Stimulated activated memory B cell treated with anti-CD40 and anti-IgM and Interleukin-4, amounts not matched to agents 10 μg/mL and 1 μg/mL and 100 μg/mL, for 72 hours (primary cell): ENCODE results near the gene RPS6KA6.

Experiments used
- ATAC-seq: fragments of 150-1000 bp; cut with Tn5 transposase; 2 replicates; pipeline ENCODE4 v1.10.0; 2021
- H3K27ac Mint-ChIP-seq: one replicate; pipeline ENCODE4 v1.8.0; 2022; ENCODE audit warnings: mild to moderate bottlenecking, mixed read lengths
- H3K27me3 Mint-ChIP-seq: one replicate; pipeline ENCODE4 v1.8.0; 2022; ENCODE audit warnings: mixed read lengths
- H3K36me3 Mint-ChIP-seq: one replicate; pipeline ENCODE4 v1.8.0; 2022; ENCODE audit warnings: mixed read lengths
- H3K4me1 Mint-ChIP-seq: one replicate; pipeline ENCODE4 v1.8.0; 2022; ENCODE audit warnings: mixed read lengths
- H3K4me3 Mint-ChIP-seq: one replicate; pipeline ENCODE4 v1.8.0; 2022; ENCODE audit warnings: mild to moderate bottlenecking, moderate library complexity, mixed read lengths
- H3K9me3 Mint-ChIP-seq: one replicate; pipeline ENCODE4 v1.8.0; 2022; ENCODE audit warnings: mixed read lengths

Gene RPS6KA6

DNA sequence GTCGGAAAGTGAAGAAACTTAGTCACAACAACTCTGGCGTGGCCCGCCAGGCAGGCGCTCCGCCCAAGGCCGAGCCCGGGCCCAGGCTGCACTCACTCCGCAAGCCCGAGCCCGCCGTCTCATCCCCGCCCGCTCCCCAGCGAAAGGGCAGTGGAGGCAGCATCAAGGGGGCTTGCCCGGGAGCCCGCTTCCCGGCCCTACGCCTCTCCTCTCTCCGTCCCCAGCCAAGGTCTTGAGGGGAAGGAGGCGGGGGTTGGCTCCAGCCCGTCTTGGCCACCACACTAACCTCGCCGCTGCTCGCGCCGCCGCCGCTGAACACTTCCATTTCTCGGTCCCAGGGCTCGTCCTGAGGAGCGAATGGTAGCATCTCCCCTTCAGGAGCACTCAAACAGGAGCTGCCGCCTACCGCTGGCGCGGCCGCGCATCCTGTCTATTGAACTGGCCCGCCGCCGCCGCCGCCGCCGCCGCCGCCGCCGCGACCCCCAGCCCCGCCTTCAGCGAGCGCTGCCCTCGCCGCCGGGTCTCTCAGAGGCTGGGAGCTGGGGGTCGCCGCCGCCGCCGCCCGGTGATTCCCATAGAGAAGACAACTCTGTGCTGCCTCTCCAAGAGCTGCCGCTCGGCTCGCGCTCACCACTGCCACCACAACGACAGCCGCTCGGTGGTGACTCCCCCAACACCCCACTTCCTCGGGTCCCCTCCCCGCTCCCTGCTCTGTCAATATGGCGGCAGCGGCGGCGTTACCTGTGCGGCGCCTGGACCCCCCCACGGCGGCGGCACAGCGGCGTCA, at the start of gene RPS6KA6:
Gene RPS6KA6 (minus strand): TSS at position 667 of the 787 bp plus-strand sequence. CDS start 300 bp downstream, at position 367.
- peak; percentile 78 for ATAC-seq
- Mint-ChIP-seq H3K27me3 (no peaks in the 10 kb centered on the region), H3K27ac (peak within 1 kb of the TSS; percentile 77), H3K4me3 (peak within 1 kb of the TSS; percentile 83), H3K36me3 (no peaks in the 10 kb centered on the region), H3K9me3 (peaks cover 3% of the 10 kb centered on the region), H3K4me1 (peaks cover 4% of the 10 kb centered on the region)

DNA sequence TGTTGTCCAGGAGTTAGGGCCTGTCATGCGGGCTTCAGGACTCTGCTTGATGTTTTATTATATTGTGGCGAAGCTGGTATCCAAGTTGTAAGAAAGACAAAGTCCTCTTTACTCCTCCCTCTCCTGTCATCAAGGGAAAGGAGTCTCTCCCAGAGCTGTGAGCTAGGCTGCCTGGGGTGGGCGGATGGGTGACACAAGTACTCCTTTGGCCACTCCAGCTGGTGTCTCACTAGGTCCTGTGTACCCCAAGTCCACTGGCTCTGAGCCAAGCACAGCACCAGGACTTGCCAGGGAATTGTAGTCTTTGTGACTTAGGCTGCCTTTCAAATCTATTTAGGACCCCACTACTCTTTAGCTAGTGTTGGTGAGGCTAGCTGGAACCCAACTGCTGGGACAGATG, 36.7 kb upstream of the RPS6KA6 start:
- Mint-ChIP-seq H3K36me3 (no peaks in the 10 kb centered on the region), H3K4me3 (no peak overlapping the region), H3K27ac (no peak overlapping the region), H3K4me1 (no peaks in the 10 kb centered on the region), H3K27me3 (no peaks in the 10 kb centered on the region), H3K9me3 (no peaks in the 10 kb centered on the region)
- no peak for ATAC-seq

DNA sequence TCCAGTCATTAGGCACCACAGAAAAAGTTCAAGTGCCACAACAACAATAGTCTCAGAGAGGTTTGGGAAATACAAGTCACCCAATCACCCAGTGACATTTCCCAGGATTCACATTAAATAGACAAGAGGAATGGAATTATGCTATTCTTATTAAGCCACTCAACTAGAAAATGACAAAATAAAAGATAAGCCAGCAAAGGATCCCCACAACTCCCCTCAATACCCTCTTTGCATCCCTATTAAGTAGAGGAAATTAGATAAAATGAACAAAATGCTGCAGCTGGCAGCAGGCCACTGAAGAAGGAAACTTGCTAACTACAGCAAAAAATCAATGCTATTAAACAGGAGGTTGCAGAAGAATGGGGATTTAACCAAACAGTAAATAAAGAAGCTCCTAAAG, 35.3 kb upstream of the RPS6KA6 start:
- H3K4me1 Mint-ChIP-seq: no peaks in the 10 kb centered on the region
- ATAC-seq: no peak
- H3K36me3 Mint-ChIP-seq: no peaks in the 10 kb centered on the region
- H3K9me3 Mint-ChIP-seq: no peaks in the 10 kb centered on the region
- no peak overlapping the region for H3K27ac Mint-ChIP-seq
- no peak overlapping the region for H3K4me3 Mint-ChIP-seq
- H3K27me3 Mint-ChIP-seq: no peaks in the 10 kb centered on the region

DNA sequence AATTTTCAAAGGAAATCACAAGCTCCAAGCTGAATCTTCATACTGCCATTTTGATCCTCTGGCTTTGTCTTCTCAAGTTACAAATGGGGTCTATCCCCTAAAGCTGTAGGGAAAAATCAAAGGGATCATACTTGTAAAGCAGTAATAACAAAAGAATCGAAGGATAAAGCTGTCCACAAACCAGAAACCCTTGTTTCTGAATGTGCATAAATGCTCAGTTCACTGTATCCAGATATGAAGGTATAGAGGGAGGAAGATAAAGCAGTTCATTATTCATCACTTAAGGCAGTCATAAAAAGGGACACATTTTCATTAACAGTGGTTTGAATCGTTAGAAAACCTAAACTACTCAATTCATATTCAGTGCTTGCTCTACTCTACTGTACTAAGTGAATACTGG, 33.2 kb upstream of the RPS6KA6 start:
- H3K4me3 Mint-ChIP-seq: no peak overlapping the region
- no peak for ATAC-seq
- no peaks in the 10 kb centered on the region for H3K4me1 Mint-ChIP-seq
- no peak overlapping the region for H3K27ac Mint-ChIP-seq
- H3K9me3 Mint-ChIP-seq: no peaks in the 10 kb centered on the region
- no peaks in the 10 kb centered on the region for H3K36me3 Mint-ChIP-seq
- no peaks in the 10 kb centered on the region for H3K27me3 Mint-ChIP-seq

DNA sequence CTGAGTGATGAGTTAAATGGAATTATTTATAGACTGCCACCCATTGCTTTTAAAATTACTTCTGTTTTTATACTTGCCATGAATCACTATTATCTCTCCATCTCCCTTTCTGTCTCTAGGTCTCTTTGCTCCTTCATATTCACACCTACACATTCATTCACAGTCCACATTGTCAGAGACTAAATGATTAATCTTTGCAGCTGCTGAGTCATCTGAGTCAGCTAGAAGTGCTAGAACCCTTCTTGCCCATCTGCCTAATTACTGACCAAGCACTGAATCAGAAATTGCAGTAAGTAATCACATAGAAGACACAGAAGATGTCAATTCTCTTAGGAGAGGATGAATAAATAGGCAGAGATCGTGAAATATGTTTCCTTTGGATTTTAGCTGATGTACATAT, 31.6 kb upstream of the RPS6KA6 start:
- Mint-ChIP-seq H3K36me3 (no peaks in the 10 kb centered on the region), H3K4me3 (no peak overlapping the region), H3K4me1 (no peaks in the 10 kb centered on the region), H3K9me3 (no peaks in the 10 kb centered on the region), H3K27me3 (no peaks in the 10 kb centered on the region), H3K27ac (no peak overlapping the region)
- no peak for ATAC-seq

DNA sequence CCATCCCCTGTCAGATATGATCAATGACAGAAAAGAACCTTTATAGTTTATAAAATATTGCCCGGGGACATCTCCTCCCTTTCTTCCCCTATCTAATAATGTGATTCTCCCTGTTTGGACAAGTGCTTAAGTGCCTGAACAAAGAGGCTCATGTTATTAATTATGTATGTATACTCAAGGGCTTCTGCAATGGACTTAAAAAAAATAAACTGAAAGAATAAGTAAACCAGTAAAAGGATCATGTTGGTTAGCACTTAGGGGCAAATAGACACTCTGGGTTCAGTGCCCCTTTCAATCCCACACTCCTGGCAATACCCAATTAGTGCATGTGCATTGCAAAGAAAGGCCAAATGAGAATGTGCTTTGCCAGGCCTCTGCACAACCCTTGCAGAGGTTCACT, 30.7 kb upstream of the RPS6KA6 start:
- Mint-ChIP-seq H3K4me1 (no peaks in the 10 kb centered on the region), H3K27me3 (no peaks in the 10 kb centered on the region), H3K27ac (no peak overlapping the region), H3K9me3 (no peaks in the 10 kb centered on the region), H3K36me3 (no peaks in the 10 kb centered on the region), H3K4me3 (no peak overlapping the region)
- ATAC-seq: no peak

DNA sequence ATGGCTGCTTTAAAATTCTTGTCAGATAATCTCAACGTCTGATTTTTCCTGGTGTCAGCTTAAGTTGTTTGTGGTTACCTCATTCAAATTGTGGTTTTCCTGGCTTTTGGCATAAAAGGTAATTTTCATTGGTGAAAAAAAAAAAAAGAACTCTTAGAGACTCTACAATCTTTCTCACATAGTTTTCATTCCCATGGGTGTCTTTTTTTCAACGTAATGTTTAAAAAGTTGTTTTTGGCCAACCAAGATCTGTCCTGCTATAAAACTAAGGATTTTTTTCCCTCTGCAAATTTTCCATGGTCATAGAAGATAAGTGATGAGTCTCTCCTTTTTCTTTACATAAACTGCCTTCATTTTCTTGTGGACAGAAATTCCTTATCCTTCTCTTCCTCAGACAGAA, 28.9 kb upstream of the RPS6KA6 start:
- ATAC-seq: no peak
- Mint-ChIP-seq H3K9me3 (no peaks in the 10 kb centered on the region), H3K4me3 (no peak overlapping the region), H3K4me1 (no peaks in the 10 kb centered on the region), H3K27ac (no peak overlapping the region), H3K36me3 (no peaks in the 10 kb centered on the region), H3K27me3 (no peaks in the 10 kb centered on the region)

DNA sequence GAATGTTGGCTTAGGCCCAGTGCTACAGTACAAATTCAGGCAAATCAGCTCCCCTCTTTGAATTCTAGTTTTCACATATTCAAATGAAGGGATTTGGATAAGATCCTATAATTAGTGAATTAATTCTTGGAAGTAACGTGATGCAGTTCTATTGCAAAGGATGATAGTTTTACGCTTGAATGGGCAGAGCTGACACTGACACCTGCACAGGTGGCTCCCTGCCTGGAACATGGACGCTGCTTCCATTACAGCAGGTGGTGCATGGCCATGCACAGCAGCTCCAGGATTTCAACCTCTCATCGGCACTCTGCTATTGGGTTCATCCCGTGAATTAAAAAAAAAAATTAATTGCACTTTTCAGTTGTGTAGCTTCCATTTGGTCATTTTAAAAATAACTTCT, 28.4 kb upstream of the RPS6KA6 start:
- Mint-ChIP-seq H3K36me3 (no peaks in the 10 kb centered on the region), H3K9me3 (no peaks in the 10 kb centered on the region), H3K4me3 (no peak overlapping the region), H3K27me3 (no peaks in the 10 kb centered on the region), H3K4me1 (no peaks in the 10 kb centered on the region), H3K27ac (no peak overlapping the region)
- ATAC-seq: no peak

DNA sequence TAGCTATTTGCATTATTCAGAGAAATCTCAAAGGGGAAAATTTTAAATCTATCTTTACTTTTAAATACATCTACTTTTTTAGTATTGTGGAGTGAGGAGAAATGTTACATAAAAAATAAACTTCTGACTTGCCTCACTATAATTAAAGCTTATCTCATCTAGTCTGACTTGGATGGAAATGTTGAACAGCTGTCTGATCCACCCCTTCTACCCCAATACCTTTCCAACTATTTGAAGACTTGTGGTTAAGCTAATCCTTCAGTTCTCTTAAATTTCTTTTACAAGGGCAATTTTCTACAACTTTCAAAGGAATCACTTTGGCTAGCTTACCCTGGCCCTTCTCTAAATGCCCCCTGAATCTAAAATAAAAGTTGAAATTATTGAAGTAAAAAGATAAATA, 17.3 kb upstream of the RPS6KA6 start:
- Mint-ChIP-seq H3K27ac (no peak overlapping the region), H3K9me3 (peaks cover 3% of the 10 kb centered on the region), H3K4me3 (no peak overlapping the region), H3K4me1 (no peaks in the 10 kb centered on the region), H3K27me3 (no peaks in the 10 kb centered on the region), H3K36me3 (no peaks in the 10 kb centered on the region)
- ATAC-seq: no peak

DNA sequence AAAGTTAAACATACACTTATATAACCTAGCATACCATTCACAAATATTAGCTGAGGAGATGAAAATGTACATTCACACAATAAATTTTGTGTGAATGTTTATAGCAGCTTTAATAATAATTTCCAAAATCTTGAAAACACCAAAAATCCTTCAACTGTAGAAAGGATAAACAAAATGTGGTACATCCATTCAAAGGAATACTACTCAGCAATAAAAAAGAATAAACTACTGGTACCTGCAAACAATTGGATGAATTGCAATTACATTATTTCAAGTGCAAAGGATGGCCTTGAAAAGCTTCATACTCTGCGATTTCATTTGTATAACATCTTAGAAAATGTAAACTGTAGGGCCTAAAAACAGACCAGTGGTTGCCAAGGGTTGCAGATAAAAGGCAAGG, 11.7 kb upstream of the RPS6KA6 start:
- no peak overlapping the region for H3K4me3 Mint-ChIP-seq
- ATAC-seq: no peak
- H3K4me1 Mint-ChIP-seq: no peaks in the 10 kb centered on the region
- H3K36me3 Mint-ChIP-seq: no peaks in the 10 kb centered on the region
- H3K27ac Mint-ChIP-seq: no peak overlapping the region
- H3K9me3 Mint-ChIP-seq: peaks cover 3% of the 10 kb centered on the region
- H3K27me3 Mint-ChIP-seq: no peaks in the 10 kb centered on the region

DNA sequence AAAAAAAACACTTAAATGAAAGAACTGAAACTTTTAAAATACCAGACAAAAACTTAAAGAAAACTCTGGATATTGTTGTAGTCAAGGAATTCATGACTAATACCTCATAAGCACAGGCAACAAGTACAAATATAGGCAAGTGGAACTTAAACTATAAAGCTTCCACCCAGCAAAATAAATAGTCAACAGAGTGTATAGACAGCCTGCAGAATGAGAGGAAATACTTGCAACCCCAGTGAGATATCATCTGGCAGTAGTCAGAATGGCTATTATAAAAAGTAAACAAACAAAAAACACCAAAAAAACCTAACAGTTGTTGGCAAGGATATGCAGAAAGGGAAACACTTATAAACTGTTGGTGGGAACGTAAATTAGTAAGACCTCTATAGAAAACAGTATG, 9.6 kb upstream of the RPS6KA6 start:
- no peak overlapping the region for H3K27ac Mint-ChIP-seq
- no peak for ATAC-seq
- no peaks in the 10 kb centered on the region for H3K27me3 Mint-ChIP-seq
- H3K4me3 Mint-ChIP-seq: no peak overlapping the region
- H3K36me3 Mint-ChIP-seq: no peaks in the 10 kb centered on the region
- peaks cover 3% of the 10 kb centered on the region for H3K9me3 Mint-ChIP-seq
- no peaks in the 10 kb centered on the region for H3K4me1 Mint-ChIP-seq

DNA sequence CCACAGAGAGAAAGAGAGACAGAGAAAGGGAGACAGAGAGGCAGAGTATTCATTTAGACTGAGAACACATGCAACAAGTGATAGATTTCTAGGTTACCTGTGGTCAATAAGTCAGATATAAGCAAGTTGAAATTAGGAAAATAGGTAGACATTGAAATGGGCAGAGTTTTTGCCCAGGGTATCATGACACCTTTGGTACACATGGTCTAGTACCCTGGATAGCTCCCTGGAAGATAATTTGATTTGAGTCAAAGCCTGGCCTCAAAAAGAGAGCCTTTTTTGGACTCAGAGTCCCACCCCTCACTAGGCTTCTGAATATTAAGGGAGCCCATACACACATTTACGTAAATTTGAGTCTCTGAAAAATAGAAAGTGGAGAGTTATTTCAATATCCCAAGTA, 4.0 kb upstream of the RPS6KA6 start:
- H3K4me1 Mint-ChIP-seq: peaks cover under 1% of the 10 kb centered on the region
- H3K27me3 Mint-ChIP-seq: no peaks in the 10 kb centered on the region
- peaks cover 3% of the 10 kb centered on the region for H3K9me3 Mint-ChIP-seq
- ATAC-seq: no peak
- no peak overlapping the region for H3K4me3 Mint-ChIP-seq
- no peak overlapping the region for H3K27ac Mint-ChIP-seq
- no peaks in the 10 kb centered on the region for H3K36me3 Mint-ChIP-seq

DNA sequence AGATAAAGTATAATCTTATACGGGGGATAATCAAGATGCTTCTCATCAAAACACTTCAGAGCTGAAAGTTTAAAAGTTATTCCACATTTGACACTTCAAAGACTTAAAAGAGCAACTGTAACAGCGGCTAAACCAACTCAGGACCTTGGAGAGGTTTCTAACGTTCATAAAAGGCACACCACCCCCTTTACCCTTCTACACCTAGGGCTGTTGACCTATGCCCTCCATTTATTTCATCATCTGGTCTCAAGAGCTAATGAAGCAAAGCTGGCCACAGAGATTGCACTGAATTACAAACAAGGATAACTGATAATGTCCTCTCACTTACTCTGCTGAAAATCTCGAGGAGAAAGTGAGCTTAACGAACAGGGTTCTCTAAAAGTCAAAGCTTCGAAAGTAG, 1.1 kb upstream of the RPS6KA6 start:
- peaks cover 3% of the 10 kb centered on the region for H3K9me3 Mint-ChIP-seq
- no peak overlapping the region for H3K4me3 Mint-ChIP-seq
- no peaks in the 10 kb centered on the region for H3K27me3 Mint-ChIP-seq
- ATAC-seq: no peak
- H3K4me1 Mint-ChIP-seq: peaks cover 4% of the 10 kb centered on the region
- H3K36me3 Mint-ChIP-seq: no peaks in the 10 kb centered on the region
- no peak overlapping the region for H3K27ac Mint-ChIP-seq

DNA sequence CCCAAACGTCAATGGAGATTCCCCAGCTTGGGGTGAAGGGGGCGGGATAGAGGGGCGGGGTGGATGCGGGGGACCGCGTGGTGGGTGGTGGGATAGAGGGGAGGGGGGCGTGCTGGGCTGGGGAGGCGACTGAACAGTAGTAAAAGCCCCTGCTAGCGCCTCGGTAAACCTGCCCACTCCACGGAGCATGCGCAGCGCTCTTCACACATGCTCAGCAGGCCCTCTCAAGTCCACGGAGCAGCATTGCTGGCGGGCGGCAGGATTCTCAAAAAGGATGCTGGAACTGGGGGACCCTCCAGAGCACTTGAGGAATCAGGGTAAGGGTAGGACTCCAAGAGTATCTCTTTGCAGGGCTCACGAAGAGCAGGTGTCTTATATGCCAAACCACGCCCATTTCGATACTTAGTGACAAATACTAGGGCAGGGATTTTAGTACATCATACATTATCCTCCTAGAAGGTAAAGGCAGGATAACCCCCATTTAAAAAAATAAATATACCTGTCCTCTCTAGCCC, 378 bp upstream of the RPS6KA6 start:
- Mint-ChIP-seq H3K4me3 (peak overlapping the region; percentile 83), H3K27ac (peak overlapping the region; percentile 77), H3K36me3 (no peaks in the 10 kb centered on the region), H3K9me3 (peaks cover 3% of the 10 kb centered on the region), H3K4me1 (peaks cover 4% of the 10 kb centered on the region), H3K27me3 (no peaks in the 10 kb centered on the region)
- peak; percentile 76 for ATAC-seq

DNA sequence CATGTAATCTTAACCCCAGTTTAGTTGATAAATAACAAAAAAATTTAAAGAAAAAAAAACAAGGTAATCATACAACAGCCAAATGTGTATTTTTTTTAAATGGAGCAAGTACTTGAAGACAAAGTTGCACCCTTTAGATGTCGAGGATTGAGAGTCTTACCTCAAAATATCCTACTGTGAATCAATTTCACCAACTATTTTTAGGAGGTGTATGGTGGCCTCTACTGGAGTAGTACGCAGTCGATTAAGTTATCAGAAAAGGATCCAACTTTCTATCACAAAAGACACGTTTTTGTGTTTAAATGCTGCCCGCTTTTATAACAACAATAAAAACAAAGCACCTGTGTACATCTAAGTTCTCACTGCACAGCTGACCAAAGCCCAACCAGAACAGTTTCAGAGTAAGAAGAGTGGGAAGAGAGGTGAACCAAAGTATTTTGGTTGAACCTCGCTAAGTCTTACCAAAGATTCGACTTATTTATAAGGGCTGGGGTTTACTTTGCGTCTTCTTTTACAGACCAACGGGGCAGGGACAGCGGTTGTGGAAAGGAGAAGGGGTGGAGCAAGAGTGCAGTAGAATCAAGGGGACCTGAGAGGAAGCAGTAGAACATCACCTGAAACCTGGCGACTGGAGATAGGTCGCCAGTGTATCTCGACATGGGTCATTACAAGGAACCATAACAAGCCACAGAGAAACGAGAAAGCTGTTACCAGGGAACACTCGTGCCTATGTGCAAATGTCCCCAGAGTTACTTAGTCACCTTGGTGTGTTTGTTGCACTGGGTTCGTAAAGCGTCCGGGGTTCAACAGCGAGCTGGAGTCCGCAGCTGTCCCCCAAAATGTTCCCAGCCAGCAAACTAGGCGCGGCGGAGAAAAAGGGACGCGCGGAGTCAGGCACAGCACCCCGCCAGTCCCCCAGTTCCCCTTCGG, 1.1 kb downstream of the RPS6KA6 start:
- Mint-ChIP-seq H3K27ac (peak overlapping the region; percentile 77), H3K27me3 (no peaks in the 10 kb centered on the region), H3K4me1 (peaks cover 4% of the 10 kb centered on the region), H3K36me3 (no peaks in the 10 kb centered on the region), H3K4me3 (peak overlapping the region; percentile 83), H3K9me3 (peaks cover 3% of the 10 kb centered on the region)
- peak; percentile 50 for ATAC-seq
